K562 (cell line): ENCODE data around the gene TAF1B. TPM values are rescaled to one million over a fixed set of nuclear protein-coding genes. Genes with fewer than 3 reads are reported as not detected.

Experiments
- BRD9 ChIP-seq: fragments of 450-650 bp; IDR thresholded peaks from 2 replicates; pipeline ENCODE4 v1.6.1; 2018; ENCODE audit warnings: low read depth; ENCODE audit not compliant: partially characterized antibody
- ELF4 ChIP-seq: fragments of 450-650 bp; formaldehyde crosslinking; IDR thresholded peaks from 2 replicates; pipeline ENCODE4 v1.4.0; 2022; ENCODE audit warnings: missing genetic modification characterization
- FOXJ3 ChIP-seq: sonication (generic); formaldehyde crosslinking; IDR thresholded peaks from 2 replicates; pipeline ENCODE4 v1.4.0; 2020; ENCODE audit warnings: mild to moderate bottlenecking, missing genetic modification reagents
- GTF3C2 ChIP-seq: IDR thresholded peaks from 3 replicates; pipeline ENCODE4 v1.6.1; 2011; ENCODE audit warnings: borderline replicate concordance, mild to moderate bottlenecking, moderate library complexity; ENCODE audit not compliant: insufficient read length; ENCODE audit errors: extremely low read depth
- HNRNPK ChIP-seq: fragments of 200-400 bp; formaldehyde crosslinking; IDR thresholded peaks from one replicate; pipeline ENCODE4 v1.6.1; 2018; ENCODE audit warnings: mild to moderate bottlenecking, low read depth, low read length; ENCODE audit not compliant: poor library complexity, severe bottlenecking
- MEF2A ChIP-seq: IDR thresholded peaks from 2 replicates; pipeline ENCODE4 v1.6.1; 2011; ENCODE audit warnings: low read depth, mild to moderate bottlenecking, low read length, moderate library complexity; ENCODE audit not compliant: control insufficient read depth
- NKRF ChIP-seq: fragments of 450-650 bp; IDR thresholded peaks from 2 replicates; pipeline ENCODE4 v1.6.1; 2016; ENCODE audit warnings: borderline replicate concordance
- SAP30 ChIP-seq: fragments of 200-600 bp; sonication (generic); IDR thresholded peaks from 2 replicates; pipeline ENCODE4 v1.6.1; 2012; ENCODE audit warnings: borderline replicate concordance, low read depth, mild to moderate bottlenecking, moderate library complexity, low read length, control low read depth, inconsistent platforms; ENCODE audit not compliant: insufficient read depth, poor library complexity, severe bottlenecking
- SMARCB1 ChIP-seq: IDR thresholded peaks from 2 replicates; pipeline ENCODE4 v1.6.1; 2011; ENCODE audit warnings: improper control_type of control experiment, low read depth; ENCODE audit not compliant: insufficient read length
- ZBTB1 ChIP-seq: sonication (generic); formaldehyde crosslinking; IDR thresholded peaks from 2 replicates; pipeline ENCODE4 v1.8.1; 2023; ENCODE audit warnings: missing genetic modification reagents, low read depth, mild to moderate bottlenecking, borderline replicate concordance
- ZBTB8A ChIP-seq: fragments of 450-650 bp; IDR thresholded peaks from 2 replicates; pipeline ENCODE4 v1.6.1; 2018; ENCODE audit warnings: mild to moderate bottlenecking, moderate library complexity; ENCODE audit not compliant: partially characterized antibody
- ZNF318 ChIP-seq, 2 experiments: fragments of 450-650 bp; IDR thresholded peaks; 2 replicates each; pipeline ENCODE4 v1.6.1; 2016; ENCODE audit warnings: mild to moderate bottlenecking in 2 of 2, borderline replicate concordance in 1 of 2, low read depth in 1 of 2, moderate library complexity in 1 of 2
- polyA plus RNA-seq, 8 experiments: library from polyadenylated mRNA; depleted of rRNA in 4 of 8; stranded (reverse) in 5 of 8; unstranded in 3 of 8; fragments of >200 nt; fragmentation: Nextera tagmentation in 2 of 8; fragmentation: Illumina TruSeq in 1 of 8; extraction: Ambion mirVana in 2 of 8; extraction: Trizol in 1 of 8; gene quantifications; 2 replicates each; pipeline versions ENCODE4 v1.2.1 to v1.2.3, GENCODE V29; 2011 to 2014; ENCODE audit warnings: inconsistent platforms in 1 of 8, missing spikeins in 1 of 8
- total RNA-seq, 7 experiments: library from RNA; depleted of rRNA in 6 of 7; stranded (reverse); fragments of >200 nt in 6 of 7; fragmentation: Illumina TruSeq in 2 of 7; extraction: Trizol in 2 of 7; gene quantifications; 2 replicates each; pipeline versions ENCODE4 v1.2.1 to v1.2.3, GENCODE V29; 2011 to 2021; ENCODE audit warnings: low replicate concordance in 1 of 7

The TAF1B gene
- total and polyA plus RNA-seq, 9 of the 15 experiments (the other 6 are each of a cell fraction or from before 2014, with no cell fraction given): 8.8 to 25.1 (median 17.3) TPM

GRCh38 chr2:9843229-9844035, at the start of gene TAF1B (continued):
- peak; percentile 35 for TF ChIP-seq SMARCB1
- no peak for TF ChIP-seq ZNF318 (IDR thresholded peaks at IDR 0.05; ENCODE audit: borderline replicate concordance in 1 of 2, low read depth in 1 of 2)
- no peak for TF ChIP-seq MEF2A
- 0 out of 2 replicates have a peak, but pooled peaks have one; percentile 19 for TF ChIP-seq NKRF
- no peak for TF ChIP-seq BRD9
- no peak for TF ChIP-seq ZBTB8A
- no peak for TF ChIP-seq ELF4 (CRISPR knock-in tag)
- no peak for TF ChIP-seq SAP30
- peak; percentile 39 for TF ChIP-seq HNRNPK
- no peak for TF ChIP-seq FOXJ3 (CRISPR knock-in tag)
- TF ChIP-seq GTF3C2: no peak
- peak; percentile 62; the same call in 1 of the 2 replicates for TF ChIP-seq ZBTB1
